Measurements from ENCODE around the gene GPR39. TPM values are rescaled to one million over a fixed set of nuclear protein-coding genes. Genes with fewer than 3 reads are reported as not detected.

GPR39 gene
- total RNA-seq, 1 experiment from 2014 or later: 34.8 TPM

DNA sequence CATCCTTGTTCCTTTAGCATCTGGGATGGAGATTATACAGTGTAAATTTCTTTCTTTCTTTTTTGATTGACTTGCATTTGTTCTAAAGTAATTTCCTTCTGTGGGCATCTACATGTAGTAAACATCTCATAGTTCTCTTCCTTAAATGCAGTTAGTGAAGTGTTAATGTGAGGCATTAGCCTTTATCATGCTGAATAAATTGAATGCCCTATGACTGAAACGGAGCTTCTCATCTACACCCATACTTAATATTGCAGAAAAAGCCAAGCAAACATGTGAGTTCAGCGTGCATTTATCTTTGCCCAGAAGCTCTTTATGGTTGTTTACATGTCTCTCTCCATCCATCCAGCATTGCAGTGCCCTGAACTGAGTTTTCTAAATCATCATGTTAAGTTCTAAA lies 195.1 kb downstream of the GPR39 start:
- Histone ChIP-seq H3K4me3 (ENCODE audit: low read length) (no peak overlapping the region), H3K27me3 (ENCODE audit: low read length) (no peaks in the 10 kb centered on the region), H3K4me1 (ENCODE audit: insufficient read depth, low read length) (no peaks in the 10 kb centered on the region), H4K20me1 (ENCODE audit: low read length) (no peaks in the 10 kb centered on the region), H3K9me3 (ENCODE audit: low read length) (no peaks in the 10 kb centered on the region), H3K9me2 (replicated peaks; ENCODE audit: low read length) (no peaks in the 10 kb centered on the region), H2AFZ (ENCODE audit: low read length) (no peak overlapping the region), H3F3A (ENCODE audit: low read length, unreplicated experiment) (no peaks in the 10 kb centered on the region), H3K4me2 (ENCODE audit: low read length) (no peak overlapping the region), H3K79me2 (ENCODE audit: low read length) (0 out of 2 replicates have a peak, but pooled peaks cover 8% of the 10 kb centered on the region), H3K36me3 (ENCODE audit: low read depth, low read length) (no peaks in the 10 kb centered on the region), H3K9ac (ENCODE audit: low read length) (no peak overlapping the region), H3K27ac (ENCODE audit: low read length) (no peak overlapping the region)
- DNase-seq: no peak
- BruUV-seq (replicated peaks): no TSS peak
- CTCF ChIA-PET: no interaction called here
- ATAC-seq: no peak
- intact Hi-C loops (cut with micrococcal nuclease): no loop called here
- POLR2A ChIA-PET (ENCODE audit: unreplicated experiment): no interaction called here
- TF ChIP-seq, protein P1, sequence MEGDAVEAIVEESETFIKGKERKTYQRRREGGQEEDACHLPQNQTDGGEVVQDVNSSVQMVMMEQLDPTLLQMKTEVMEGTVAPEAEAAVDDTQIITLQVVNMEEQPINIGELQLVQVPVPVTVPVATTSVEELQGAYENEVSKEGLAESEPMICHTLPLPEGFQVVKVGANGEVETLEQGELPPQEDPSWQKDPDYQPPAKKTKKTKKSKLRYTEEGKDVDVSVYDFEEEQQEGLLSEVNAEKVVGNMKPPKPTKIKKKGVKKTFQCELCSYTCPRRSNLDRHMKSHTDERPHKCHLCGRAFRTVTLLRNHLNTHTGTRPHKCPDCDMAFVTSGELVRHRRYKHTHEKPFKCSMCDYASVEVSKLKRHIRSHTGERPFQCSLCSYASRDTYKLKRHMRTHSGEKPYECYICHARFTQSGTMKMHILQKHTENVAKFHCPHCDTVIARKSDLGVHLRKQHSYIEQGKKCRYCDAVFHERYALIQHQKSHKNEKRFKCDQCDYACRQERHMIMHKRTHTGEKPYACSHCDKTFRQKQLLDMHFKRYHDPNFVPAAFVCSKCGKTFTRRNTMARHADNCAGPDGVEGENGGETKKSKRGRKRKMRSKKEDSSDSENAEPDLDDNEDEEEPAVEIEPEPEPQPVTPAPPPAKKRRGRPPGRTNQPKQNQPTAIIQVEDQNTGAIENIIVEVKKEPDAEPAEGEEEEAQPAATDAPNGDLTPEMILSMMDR (conservative IDR thresholded peaks at IDR 0.05; ENCODE audit: low read depth, low read length): no peak
- TF ChIP-seq EZH2 (IDR thresholded peaks at IDR 0.05; ENCODE audit: low read length, unreplicated experiment) (no peak), EZH2phosphoT487 (IDR thresholded peaks at IDR 0.05; ENCODE audit: borderline replicate concordance, low read length) (no peak)

DNA sequence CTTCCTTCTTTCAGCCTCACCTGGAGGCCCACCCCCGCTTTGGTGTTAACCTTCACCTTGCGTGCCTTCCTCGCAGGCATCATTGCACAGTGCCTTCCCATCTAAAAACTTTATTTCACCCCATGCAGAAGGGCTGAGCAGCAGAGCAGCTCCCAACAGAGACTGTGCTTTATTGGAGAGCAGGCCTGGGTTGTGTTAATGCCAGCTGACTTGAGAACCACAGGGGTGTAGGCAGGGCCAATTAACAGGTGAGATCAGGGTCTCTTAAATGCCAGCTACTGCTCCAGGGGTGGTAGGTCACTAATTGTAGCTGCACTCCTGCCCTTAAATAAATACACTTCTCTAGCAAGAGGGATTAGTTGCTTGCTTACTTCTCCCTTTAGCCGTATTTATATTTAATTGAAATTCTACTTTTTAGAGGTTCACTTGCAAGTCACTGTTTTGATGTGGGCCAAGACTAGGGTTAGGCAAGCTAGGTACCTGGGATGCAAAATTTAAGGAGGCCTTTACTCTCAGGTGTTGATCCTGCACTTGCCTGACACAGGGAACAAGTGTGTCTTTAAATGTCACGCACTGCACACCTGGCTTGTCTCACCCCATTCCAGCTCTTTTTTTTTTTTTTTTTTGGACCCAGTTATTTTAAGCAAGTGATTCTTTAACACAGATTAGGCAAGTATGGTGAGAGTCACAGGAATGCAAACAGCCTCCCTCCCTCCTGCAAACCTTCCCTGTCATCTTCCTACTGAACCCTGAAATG lies 198.9 kb downstream of the GPR39 start:
- no peak overlapping the region for H2AFZ ChIP-seq (ENCODE audit: low read length)
- no peaks in the 10 kb centered on the region for H3K27me3 ChIP-seq (ENCODE audit: low read length)
- ChIA-PET CTCF (no interaction called here), POLR2A (ENCODE audit: unreplicated experiment) (no interaction called here)
- ATAC-seq: no peak
- no peaks in the 10 kb centered on the region for H3K9me3 ChIP-seq (ENCODE audit: low read length)
- H3K4me3 ChIP-seq (ENCODE audit: low read length): no peak overlapping the region
- no peaks in the 10 kb centered on the region; the same call in none of the 2 replicates for H4K20me1 ChIP-seq (ENCODE audit: low read length)
- H3F3A ChIP-seq (ENCODE audit: low read length, unreplicated experiment): no peaks in the 10 kb centered on the region
- no peak overlapping the region for H3K9ac ChIP-seq (ENCODE audit: low read length)
- H3K4me1 ChIP-seq (ENCODE audit: insufficient read depth, low read length): peaks cover 12% of the 10 kb centered on the region; the same call in 1 of the 2 replicates
- H3K4me2 ChIP-seq (ENCODE audit: low read length): no peak overlapping the region
- BruUV-seq (replicated peaks): no TSS peak
- intact Hi-C loops (cut with micrococcal nuclease): no loop called here
- H3K27ac ChIP-seq (ENCODE audit: low read length): no peak overlapping the region
- H3K9me2 ChIP-seq (replicated peaks; ENCODE audit: low read length): no peaks in the 10 kb centered on the region
- H3K36me3 ChIP-seq (ENCODE audit: low read depth, low read length): no peaks in the 10 kb centered on the region
- peaks cover 14% of the 10 kb centered on the region; the same call in 1 of the 2 replicates for H3K79me2 ChIP-seq (ENCODE audit: low read length)
- no peak for DNase-seq
- TF ChIP-seq EZH2phosphoT487 (IDR thresholded peaks at IDR 0.05; ENCODE audit: borderline replicate concordance, low read length): no peak
- TF ChIP-seq, protein P1 (conservative IDR thresholded peaks at IDR 0.05; ENCODE audit: low read depth, low read length): no peak

DNA sequence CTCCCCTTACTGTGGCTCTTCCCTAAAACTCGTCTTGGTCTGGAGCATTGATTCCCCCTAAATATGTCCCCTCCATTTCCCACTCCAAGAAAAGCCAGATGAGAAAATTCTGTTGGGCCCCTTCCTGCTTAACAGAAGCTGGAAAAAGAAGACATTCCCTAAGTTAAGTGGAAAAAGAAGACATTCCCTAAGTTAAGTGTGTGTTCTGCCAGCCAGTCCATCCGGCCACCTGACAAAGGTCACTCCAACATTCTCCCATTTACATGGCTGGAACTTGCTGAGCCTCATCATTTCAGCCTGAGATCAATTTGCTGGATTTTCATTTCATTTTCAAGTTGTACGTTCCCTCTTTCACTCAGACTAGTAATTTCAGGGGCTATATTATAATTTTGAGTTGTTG lies 201.4 kb downstream of the GPR39 start:
- no peak for ATAC-seq
- Histone ChIP-seq H3K36me3 (ENCODE audit: low read depth, low read length) (no peaks in the 10 kb centered on the region), H3F3A (ENCODE audit: low read length, unreplicated experiment) (no peaks in the 10 kb centered on the region), H4K20me1 (ENCODE audit: low read length) (no peaks in the 10 kb centered on the region; the same call in none of the 2 replicates), H3K4me3 (ENCODE audit: low read length) (no peak overlapping the region), H3K27me3 (ENCODE audit: low read length) (no peaks in the 10 kb centered on the region), H3K9ac (ENCODE audit: low read length) (no peak overlapping the region), H3K4me2 (ENCODE audit: low read length) (no peak overlapping the region), H3K9me3 (ENCODE audit: low read length) (no peaks in the 10 kb centered on the region), H3K27ac (ENCODE audit: low read length) (no peak overlapping the region), H3K9me2 (replicated peaks; ENCODE audit: low read length) (no peaks in the 10 kb centered on the region), H3K4me1 (ENCODE audit: insufficient read depth, low read length) (peaks cover 16% of the 10 kb centered on the region), H2AFZ (ENCODE audit: low read length) (no peak overlapping the region), H3K79me2 (ENCODE audit: low read length) (peaks cover 14% of the 10 kb centered on the region; the same call in 1 of the 2 replicates)
- no TSS peak for BruUV-seq (replicated peaks)
- intact Hi-C loops (cut with micrococcal nuclease): no loop called here
- POLR2A ChIA-PET (ENCODE audit: unreplicated experiment): no interaction called here
- TF ChIP-seq, protein P1 (conservative IDR thresholded peaks at IDR 0.05; ENCODE audit: low read depth, low read length): no peak
- TF ChIP-seq EZH2 (IDR thresholded peaks at IDR 0.05; ENCODE audit: low read length, unreplicated experiment) (no peak), EZH2phosphoT487 (IDR thresholded peaks at IDR 0.05; ENCODE audit: borderline replicate concordance, low read length) (no peak)
- DNase-seq: no peak
- CTCF ChIA-PET: no interaction called here

Measured in PC-3 (cell line).